ENCODE measurements around the gene ARHGAP24.
A peak's percentile ranks its signal among the peaks of the same experiment; 100 is the strongest.

Gene ARHGAP24

DNA sequence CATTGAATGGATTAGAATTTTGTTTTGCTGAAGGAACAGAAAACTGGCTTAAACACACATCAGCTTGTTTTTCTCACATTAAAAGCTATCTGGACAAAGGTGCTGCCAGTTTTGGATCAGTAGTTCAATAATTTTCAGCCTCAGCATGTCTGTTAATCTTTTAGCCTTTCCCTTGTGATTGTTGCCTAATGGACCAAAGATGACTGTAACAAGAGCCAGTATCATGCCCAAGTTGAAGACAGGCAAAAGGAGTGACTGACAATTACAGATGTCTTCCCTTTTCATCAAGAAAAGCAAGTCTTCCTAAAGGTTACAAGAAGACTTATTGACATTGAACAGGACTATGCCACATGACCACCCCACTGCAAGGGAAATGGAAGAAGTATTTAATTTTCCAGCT is 465.2 kb downstream of the ARHGAP24 start:
- Histone ChIP-seq H2BK120ac (ENCODE audit: insufficient read depth, low read length, poor library complexity) (no peak overlapping the region), H3K14ac (ENCODE audit: low read length) (no peak overlapping the region), H4K12ac (ENCODE audit: low read depth, low read length) (no peak overlapping the region), H3K79me1 (ENCODE audit: low read length) (no peaks in the 10 kb centered on the region), H3K79me2 (ENCODE audit: control insufficient read depth, insufficient read depth, low read length, poor library complexity) (no peaks in the 10 kb centered on the region), H3K36me3 (ENCODE audit: control insufficient read depth in 1 of 2, insufficient read depth in 2 of 2, low read length in 2 of 2) (no peaks in the 10 kb centered on the region), H2BK12ac (ENCODE audit: low read length) (no peak overlapping the region), H3K23ac (ENCODE audit: low read length) (no peak overlapping the region), H3K27me3 (ENCODE audit: insufficient read depth, low read length) (no peaks in the 10 kb centered on the region), H3K9me3 (ENCODE audit: insufficient read depth, low read depth, low read length) (no peaks in the 10 kb centered on the region), H2AK5ac (ENCODE audit: low read length) (no peak overlapping the region), H3K9ac (ENCODE audit: low read length) (no peak overlapping the region), H3K4me3 (ENCODE audit: low read depth, low read length) (no peak overlapping the region), H3K4ac (ENCODE audit: low read depth, low read length) (no peak overlapping the region), H4K8ac (ENCODE audit: low read depth, low read length) (no peak overlapping the region), H4K91ac (ENCODE audit: low read depth, low read length) (no peak overlapping the region), H2BK5ac (ENCODE audit: low read depth, low read length, poor library complexity) (no peak overlapping the region), H2AFZ (ENCODE audit: insufficient read depth, low read length, poor library complexity) (no peak overlapping the region), H3K27ac (ENCODE audit: low read depth, low read length) (no peak overlapping the region), H3K4me2 (ENCODE audit: low read length) (no peak overlapping the region), H3K18ac (ENCODE audit: low read length) (no peak overlapping the region), H3K4me1 (ENCODE audit: control insufficient read depth in 1 of 2, insufficient read depth in 2 of 2, low read length in 2 of 2) (no peaks in the 10 kb centered on the region)
- DNase-seq = no peak

GRCh38 chr4:85942107-85942506 is 467.2 kb downstream of the ARHGAP24 start:
- Histone ChIP-seq H2BK12ac (ENCODE audit: low read length) (no peak overlapping the region), H4K12ac (ENCODE audit: low read depth, low read length) (no peak overlapping the region), H3K36me3 (ENCODE audit: control insufficient read depth in 1 of 2, insufficient read depth in 2 of 2, low read length in 2 of 2) (no peaks in the 10 kb centered on the region), H4K8ac (ENCODE audit: low read depth, low read length) (no peak overlapping the region), H2BK5ac (ENCODE audit: low read depth, low read length, poor library complexity) (no peak overlapping the region), H3K4me1 (ENCODE audit: control insufficient read depth in 1 of 2, insufficient read depth in 2 of 2, low read length in 2 of 2) (no peaks in the 10 kb centered on the region), H3K27me3 (ENCODE audit: insufficient read depth, low read length) (no peaks in the 10 kb centered on the region), H3K9me3 (ENCODE audit: insufficient read depth, low read depth, low read length) (no peaks in the 10 kb centered on the region), H4K91ac (ENCODE audit: low read depth, low read length) (no peak overlapping the region), H3K79me1 (ENCODE audit: low read length) (no peaks in the 10 kb centered on the region), H3K14ac (ENCODE audit: low read length) (no peak overlapping the region), H3K4me2 (ENCODE audit: low read length) (no peak overlapping the region), H2BK120ac (ENCODE audit: insufficient read depth, low read length, poor library complexity) (no peak overlapping the region), H2AFZ (ENCODE audit: insufficient read depth, low read length, poor library complexity) (no peak overlapping the region), H3K27ac (ENCODE audit: low read depth, low read length) (no peak overlapping the region), H3K23ac (ENCODE audit: low read length) (no peak overlapping the region), H3K4ac (ENCODE audit: low read depth, low read length) (no peak overlapping the region), H3K18ac (ENCODE audit: low read length) (no peak overlapping the region), H3K4me3 (ENCODE audit: low read depth, low read length) (no peak overlapping the region), H3K9ac (ENCODE audit: low read length) (no peak overlapping the region), H3K79me2 (ENCODE audit: control insufficient read depth, insufficient read depth, low read length, poor library complexity) (no peaks in the 10 kb centered on the region), H2AK5ac (ENCODE audit: low read length) (no peak overlapping the region)
- no peak for DNase-seq
- WGBS (ENCODE audit: extremely low coverage, insufficient coverage, insufficient read length) = no CpG with 5 or more reads among the region's 5 CpGs

GRCh38 chr4:85946821-85947220 is 471.9 kb downstream of the ARHGAP24 start:
- no peak overlapping the region for H3K27ac ChIP-seq (ENCODE audit: low read depth, low read length)
- no peaks in the 10 kb centered on the region for H3K79me2 ChIP-seq (ENCODE audit: control insufficient read depth, insufficient read depth, low read length, poor library complexity)
- H2BK120ac ChIP-seq (ENCODE audit: insufficient read depth, low read length, poor library complexity) = no peak overlapping the region
- DNase-seq = no peak
- no peak overlapping the region for H2BK12ac ChIP-seq (ENCODE audit: low read length)
- H3K79me1 ChIP-seq (ENCODE audit: low read length) = no peaks in the 10 kb centered on the region
- no peak overlapping the region for H3K9ac ChIP-seq (ENCODE audit: low read length)
- H3K14ac ChIP-seq (ENCODE audit: low read length) = no peak overlapping the region
- no peak overlapping the region for H3K4me2 ChIP-seq (ENCODE audit: low read length)
- H2AK5ac ChIP-seq (ENCODE audit: low read length) = no peak overlapping the region
- no peak overlapping the region for H2AFZ ChIP-seq (ENCODE audit: insufficient read depth, low read length, poor library complexity)
- no peak overlapping the region for H4K91ac ChIP-seq (ENCODE audit: low read depth, low read length)
- no peaks in the 10 kb centered on the region for H3K36me3 ChIP-seq (ENCODE audit: control insufficient read depth in 1 of 2, insufficient read depth in 2 of 2, low read length in 2 of 2)
- H3K4ac ChIP-seq (ENCODE audit: low read depth, low read length) = no peak overlapping the region
- no peak overlapping the region for H4K12ac ChIP-seq (ENCODE audit: low read depth, low read length)
- H3K23ac ChIP-seq (ENCODE audit: low read length) = no peak overlapping the region
- no peak overlapping the region for H4K8ac ChIP-seq (ENCODE audit: low read depth, low read length)
- no peak overlapping the region for H2BK5ac ChIP-seq (ENCODE audit: low read depth, low read length, poor library complexity)
- no peaks in the 10 kb centered on the region for H3K27me3 ChIP-seq (ENCODE audit: insufficient read depth, low read length)
- H3K18ac ChIP-seq (ENCODE audit: low read length) = no peak overlapping the region
- no peaks in the 10 kb centered on the region for H3K9me3 ChIP-seq (ENCODE audit: insufficient read depth, low read depth, low read length)
- H3K4me3 ChIP-seq (ENCODE audit: low read depth, low read length) = no peak overlapping the region
- H3K4me1 ChIP-seq (ENCODE audit: control insufficient read depth in 1 of 2, insufficient read depth in 2 of 2, low read length in 2 of 2) = no peaks in the 10 kb centered on the region

- Histone ChIP-seq H2BK120ac (ENCODE audit: insufficient read depth, low read length, poor library complexity) (no peak overlapping the region), H4K8ac (ENCODE audit: low read depth, low read length) (no peak overlapping the region), H3K4ac (ENCODE audit: low read depth, low read length) (no peak overlapping the region), H3K18ac (ENCODE audit: low read length) (no peak overlapping the region), H3K27me3 (ENCODE audit: insufficient read depth, low read length) (no peaks in the 10 kb centered on the region), H3K9me3 (ENCODE audit: insufficient read depth, low read depth, low read length) (no peaks in the 10 kb centered on the region), H2BK5ac (ENCODE audit: low read depth, low read length, poor library complexity) (no peak overlapping the region), H3K27ac (ENCODE audit: low read depth, low read length) (no peak overlapping the region), H3K9ac (ENCODE audit: low read length) (no peak overlapping the region), H3K4me2 (ENCODE audit: low read length) (no peak overlapping the region), H3K4me1 (ENCODE audit: control insufficient read depth in 1 of 2, insufficient read depth in 2 of 2, low read length in 2 of 2) (peaks cover 4 to 11% of the 10 kb centered on the region in 2 experiments), H2BK12ac (ENCODE audit: low read length) (no peak overlapping the region), H3K14ac (ENCODE audit: low read length) (no peak overlapping the region), H3K23ac (ENCODE audit: low read length) (no peak overlapping the region), H3K79me1 (ENCODE audit: low read length) (peaks cover 3% of the 10 kb centered on the region), H3K79me2 (ENCODE audit: control insufficient read depth, insufficient read depth, low read length, poor library complexity) (no peaks in the 10 kb centered on the region), H3K36me3 (ENCODE audit: control insufficient read depth in 1 of 2, insufficient read depth in 2 of 2, low read length in 2 of 2) (no peaks in the 10 kb centered on the region), H2AK5ac (ENCODE audit: low read length) (no peak overlapping the region), H3K4me3 (ENCODE audit: low read depth, low read length) (no peak overlapping the region), H2AFZ (ENCODE audit: insufficient read depth, low read length, poor library complexity) (no peak overlapping the region), H4K91ac (ENCODE audit: low read depth, low read length) (no peak overlapping the region), H4K12ac (ENCODE audit: low read depth, low read length) (no peak overlapping the region)
- WGBS (ENCODE audit: extremely low coverage, insufficient coverage, insufficient read length) = no CpG with 5 or more reads among the region's 3 CpGs
- DNase-seq = no peak
These were observed 476.1 kb downstream of the ARHGAP24 start for GRCh38 chr4:85951099-85951498.

DNA sequence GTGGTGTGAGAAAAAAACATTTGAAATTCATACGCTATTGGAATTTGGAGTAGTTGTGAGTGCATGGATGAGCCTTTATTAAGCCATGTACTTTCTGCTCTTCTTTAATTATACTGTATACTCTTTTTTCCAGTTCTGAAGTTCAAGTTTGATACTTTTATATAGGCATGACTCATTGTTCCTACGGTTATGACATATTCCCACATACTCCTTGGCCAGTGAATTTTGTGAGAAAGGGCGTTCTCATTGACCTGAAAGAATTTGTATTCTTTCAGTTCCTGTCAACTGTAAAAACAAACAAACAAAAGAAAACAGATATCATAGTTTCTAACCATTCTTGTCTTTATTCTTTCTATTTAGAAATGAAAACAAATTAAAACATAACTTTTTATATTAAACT is 477.6 kb downstream of the ARHGAP24 start:
- Histone ChIP-seq H2AK5ac (ENCODE audit: low read length) (no peak overlapping the region), H3K27me3 (ENCODE audit: insufficient read depth, low read length) (no peaks in the 10 kb centered on the region), H3K27ac (ENCODE audit: low read depth, low read length) (no peak overlapping the region), H3K4ac (ENCODE audit: low read depth, low read length) (no peak overlapping the region), H3K9ac (ENCODE audit: low read length) (no peak overlapping the region), H3K36me3 (ENCODE audit: control insufficient read depth in 1 of 2, insufficient read depth in 2 of 2, low read length in 2 of 2) (no peaks in the 10 kb centered on the region), H3K9me3 (ENCODE audit: insufficient read depth, low read depth, low read length) (peaks cover 2% of the 10 kb centered on the region), H4K8ac (ENCODE audit: low read depth, low read length) (no peak overlapping the region), H3K4me3 (ENCODE audit: low read depth, low read length) (no peak overlapping the region), H2BK12ac (ENCODE audit: low read length) (no peak overlapping the region), H3K4me1 (ENCODE audit: control insufficient read depth in 1 of 2, insufficient read depth in 2 of 2, low read length in 2 of 2) (peaks cover 9 to 16% of the 10 kb centered on the region in 2 experiments), H3K79me1 (ENCODE audit: low read length) (peaks cover 8% of the 10 kb centered on the region), H3K23ac (ENCODE audit: low read length) (no peak overlapping the region), H4K12ac (ENCODE audit: low read depth, low read length) (no peak overlapping the region), H2BK5ac (ENCODE audit: low read depth, low read length, poor library complexity) (no peak overlapping the region), H4K91ac (ENCODE audit: low read depth, low read length) (no peak overlapping the region), H3K18ac (ENCODE audit: low read length) (no peak overlapping the region), H3K79me2 (ENCODE audit: control insufficient read depth, insufficient read depth, low read length, poor library complexity) (no peaks in the 10 kb centered on the region), H2BK120ac (ENCODE audit: insufficient read depth, low read length, poor library complexity) (no peak overlapping the region), H3K4me2 (ENCODE audit: low read length) (no peak overlapping the region), H2AFZ (ENCODE audit: insufficient read depth, low read length, poor library complexity) (no peak overlapping the region), H3K14ac (ENCODE audit: low read length) (no peak overlapping the region)
- peak in 1 of 2 donors; percentile 23 for DNase-seq
- WGBS (ENCODE audit: extremely low coverage, insufficient coverage, insufficient read length) = no CpG with 5 or more reads among the region's 3 CpGs
